Upper lobe of left lung (tissue), 6 donors: ENCODE data around the gene ATP1B1. TPM values are rescaled to one million over a fixed set of nuclear protein-coding genes. Genes with fewer than 3 reads are reported as not detected.

Experiments
- ATAC-seq, 2 donors: fragments of 200-7000 bp; cut with Tn5 transposase; one replicate each; pipeline ENCODE4 v1.9.1; 2022; ENCODE audit warnings: mild to moderate bottlenecking in 2 of 2, moderate library complexity in 2 of 2; ENCODE audit not compliant: low FRiP score in 2 of 2
- DNase-seq, 2 donors: peaks; one replicate each; pipeline ENCODE4 v3.0.0-alpha.2; 2019 to 2020
- H3K27ac ChIP-seq, 4 donors: fragments of 200-600 bp; sonication (generic); one replicate each; pipeline ENCODE4 v1.5.1; 2016 to 2019
- H3K27me3 ChIP-seq, 4 donors: fragments of 200-600 bp; sonication (generic); one replicate each; pipeline ENCODE4 v1.5.1; 2017 to 2019
- H3K36me3 ChIP-seq, 4 donors: fragments of 200-600 bp; sonication (generic); one replicate each; pipeline ENCODE4 v1.5.1; 2016 to 2019
- H3K4me1 ChIP-seq, 4 donors: fragments of 200-600 bp; sonication (generic); one replicate each; pipeline ENCODE4 v1.5.1; 2018 to 2019
- H3K4me3 ChIP-seq, 4 donors: fragments of 200-600 bp; sonication (generic); one replicate each; pipeline ENCODE4 v1.5.1; 2017 to 2019; ENCODE audit warnings: mild to moderate bottlenecking in 2 of 4, moderate library complexity in 1 of 4
- H3K9me3 ChIP-seq, 4 donors: fragments of 200-600 bp; sonication (generic); one replicate each; pipeline ENCODE4 v1.5.1; 2018 to 2019
- CTCF ChIP-seq, 6 experiments: fragments of 450-650 bp in 4 of 6; fragments of 200-600 bp in 2 of 6; sonication (generic) in 2 of 6; IDR thresholded peaks; one replicate each; pipeline ENCODE4 v1.5.1; 2016 to 2019; ENCODE audit warnings: antibody characterized with exemption in 6 of 6
- EP300 ChIP-seq, 4 donors: sonication (generic); formaldehyde crosslinking; IDR thresholded peaks; one replicate each; pipeline ENCODE4 v1.5.1; 2017; ENCODE audit warnings: antibody characterized with exemption in 4 of 4, control low read depth in 2 of 4
- POLR2A ChIP-seq, 4 donors: fragments of 450-650 bp; IDR thresholded peaks; one replicate each; pipeline ENCODE4 v1.5.1; 2016 to 2017; ENCODE audit warnings: antibody characterized with exemption in 4 of 4, mild to moderate bottlenecking in 2 of 4
- POLR2AphosphoS5 ChIP-seq, 2 donors: sonication (generic); formaldehyde crosslinking; IDR thresholded peaks; one replicate each; pipeline ENCODE4 v1.5.1; 2017; ENCODE audit warnings: antibody characterized with exemption in 2 of 2
- WGBS, 2 donors: methylation state at CpG; one replicate each; pipeline ENCODE4 v1.1.5; 2017 to 2018; 5-methylcytosine and 5-hydroxymethylcytosine counted together
- total RNA-seq, 6 donors: library from RNA; depleted of rRNA in 4 of 6; stranded (reverse); fragments of >200 nt in 4 of 6; gene quantifications; one replicate each; pipeline versions ENCODE4 v1.1.0 to v1.2.1, GENCODE V29; 2016 to 2021
- donor health status: DM: no; HTN: no; CAD: no; lungs with moderate emphysema.
- donor health status: DM: no; HTN: yes; CAD: no; lungs with severe emphysema.

ATP1B1 gene
- total RNA-seq, 6 donors from 2014 or later = 31.4 to 309 (median 172) TPM

GRCh38 chr1:169117014-169117413 lies 10.5 kb downstream of the ATP1B1 start:
- DNase-seq = no peak
- Histone ChIP-seq H3K27me3 (no peaks in the 10 kb centered on the region), H3K9me3 (no peaks in the 10 kb centered on the region), H3K36me3 (peaks cover 0 to 25% (median 11%) of the 10 kb centered on the region in 4 donors), H3K4me3 (no peak overlapping the region), H3K4me1 (peaks cover 17 to 35% (median 29%) of the 10 kb centered on the region in 4 donors), H3K27ac (peak overlapping the region in 1 of 4 donors; percentile 68)
- 90 to 98% methylated on average over 2 of the region's 2 CpGs for WGBS, 2 donors
- TF ChIP-seq POLR2AphosphoS5 (IDR thresholded peaks at IDR 0.05) (no peak), POLR2A (IDR thresholded peaks at IDR 0.05) (no peak), CTCF (IDR thresholded peaks at IDR 0.05) (no peak), EP300 (IDR thresholded peaks at IDR 0.05) (no peak)
- no peak for ATAC-seq

- Histone ChIP-seq H3K4me3 (no peak overlapping the region), H3K9me3 (no peaks in the 10 kb centered on the region), H3K36me3 (peaks cover 0 to 28% (median 9%) of the 10 kb centered on the region in 4 donors), H3K27ac (no peak overlapping the region), H3K27me3 (no peaks in the 10 kb centered on the region), H3K4me1 (peaks cover 16 to 30% (median 24%) of the 10 kb centered on the region in 4 donors)
- DNase-seq (no peak), ATAC-seq (no peak)
- 88 to 96% methylated on average over 1 of the region's 1 CpG for WGBS, 2 donors
- TF ChIP-seq POLR2AphosphoS5 (IDR thresholded peaks at IDR 0.05) = no peak
- TF ChIP-seq CTCF (IDR thresholded peaks at IDR 0.05) = no peak
- no peak for TF ChIP-seq POLR2A (IDR thresholded peaks at IDR 0.05)
- no peak for TF ChIP-seq EP300 (IDR thresholded peaks at IDR 0.05)
Observed at GRCh38 chr1:169117599-169117998, 11.1 kb downstream of the ATP1B1 start.

GRCh38 chr1:169118227-169118626 lies 11.7 kb downstream of the ATP1B1 start:
- peaks cover 0 to 28% (median 7%) of the 10 kb centered on the region in 4 donors for H3K36me3 ChIP-seq
- no peak overlapping the region for H3K4me3 ChIP-seq
- no peak for ATAC-seq
- no peak overlapping the region for H3K27ac ChIP-seq
- no peak for DNase-seq
- no peaks in the 10 kb centered on the region for H3K9me3 ChIP-seq
- H3K4me1 ChIP-seq = peaks cover 16 to 28% (median 22%) of the 10 kb centered on the region in 4 donors
- no peak for TF ChIP-seq EP300 (IDR thresholded peaks at IDR 0.05)
- 90 to 99% methylated on average over 4 of the region's 4 CpGs for WGBS, 2 donors
- H3K27me3 ChIP-seq = no peaks in the 10 kb centered on the region

GRCh38 chr1:169119405-169119804 lies 12.9 kb downstream of the ATP1B1 start:
- H3K27ac ChIP-seq = no peak overlapping the region
- DNase-seq (no peak), ATAC-seq (no peak)
- TF ChIP-seq POLR2A (IDR thresholded peaks at IDR 0.05) = no peak
- no peak for TF ChIP-seq POLR2AphosphoS5 (IDR thresholded peaks at IDR 0.05)
- no peak for TF ChIP-seq EP300 (IDR thresholded peaks at IDR 0.05)
- TF ChIP-seq CTCF (IDR thresholded peaks at IDR 0.05) = no peak
- no peaks in the 10 kb centered on the region for H3K9me3 ChIP-seq
- H3K27me3 ChIP-seq = no peaks in the 10 kb centered on the region
- 73 to 79% methylated on average over 5 of the region's 5 CpGs for WGBS, 2 donors
- H3K4me3 ChIP-seq = no peak overlapping the region
- peaks cover 0 to 18% (median 4%) of the 10 kb centered on the region in 4 donors for H3K36me3 ChIP-seq
- peaks cover 16 to 28% (median 25%) of the 10 kb centered on the region in 4 donors for H3K4me1 ChIP-seq

GRCh38 chr1:169120066-169120465 lies 13.6 kb downstream of the ATP1B1 start:
- H3K36me3 ChIP-seq = peaks cover under 1 to 16% (median 5%) of the 10 kb centered on the region in 4 donors
- H3K27me3 ChIP-seq = no peaks in the 10 kb centered on the region
- 54 to 65% methylated on average over 5 of the region's 5 CpGs for WGBS, 2 donors
- ATAC-seq (no peak), DNase-seq (no peak)
- no peak overlapping the region for H3K27ac ChIP-seq
- no peaks in the 10 kb centered on the region for H3K9me3 ChIP-seq
- no peak overlapping the region for H3K4me3 ChIP-seq
- TF ChIP-seq POLR2AphosphoS5 (IDR thresholded peaks at IDR 0.05) = no peak
- no peak for TF ChIP-seq EP300 (IDR thresholded peaks at IDR 0.05)
- peaks cover 16 to 28% (median 24%) of the 10 kb centered on the region in 4 donors for H3K4me1 ChIP-seq
